Measurements from ENCODE around the gene ZCCHC24. TPM values are rescaled to one million over a fixed set of nuclear protein-coding genes. Genes with fewer than 3 reads are reported as not detected.

The ZCCHC24 gene
- total RNA-seq, 2 donors from 2014 or later: 14.0 to 19.8 TPM

GRCh38 chr10:79350407-79351154 is 94.8 kb downstream of the ZCCHC24 start:
- Histone ChIP-seq H3K9me3 (no peaks in the 10 kb centered on the region), H3K4me3 (no peak overlapping the region), H3K4me1 (peaks cover 51% of the 10 kb centered on the region), H3K36me3 (replicated peaks in 1 of 2; ENCODE audit: insufficient read depth in 1 of 2, low read depth in 2 of 2) (peaks cover 0 to 27% of the 10 kb centered on the region in 2 donors), H3K27me3 (no peaks in the 10 kb centered on the region), H3K27ac (peak overlapping the region in 3 of 4 donors; percentile 41 to 98 (median 97))
- no peak for TF ChIP-seq CTCF (IDR thresholded peaks at IDR 0.05)
- TF ChIP-seq POLR2A (IDR thresholded peaks at IDR 0.05): no peak
- ATAC-seq (no peak), DNase-seq (no peak)
- WGBS, 2 donors: 69 to 79% methylated on average over 13 to 21 of the region's 21 CpGs
- intact Hi-C loops (cut with DNase I): no loop called here

- no peak for TF ChIP-seq CTCF (IDR thresholded peaks at IDR 0.05)
- no peak for TF ChIP-seq POLR2A (IDR thresholded peaks at IDR 0.05)
- peak in 3 of 4 donors; percentile 27 to 53 (median 48) for DNase-seq
- Histone ChIP-seq H3K27me3 (no peaks in the 10 kb centered on the region), H3K27ac (peak overlapping the region in 3 of 4 donors; percentile 97 to 98 (median 97)), H3K4me1 (peaks cover 58% of the 10 kb centered on the region), H3K9me3 (no peaks in the 10 kb centered on the region), H3K36me3 (replicated peaks in 1 of 2; ENCODE audit: insufficient read depth in 1 of 2, low read depth in 2 of 2) (peaks cover 0 to 22% of the 10 kb centered on the region in 2 donors), H3K4me3 (no peak overlapping the region)
- intact Hi-C loops (cut with DNase I): no loop called here
- ATAC-seq: no peak
- WGBS, 2 donors: 32 to 46% methylated on average over 6 of the region's 6 CpGs
These were observed 95.5 kb downstream of the ZCCHC24 start for GRCh38 chr10:79349766-79350406.

- H3K27ac ChIP-seq: peak overlapping the region in 3 of 4 donors; percentile 97 to 98 (median 97)
These were observed 96.3 kb downstream of the ZCCHC24 start for GRCh38 chr10:79349072-79349491.

GRCh38 chr10:79348640-79348988 is 96.8 kb downstream of the ZCCHC24 start:
- ATAC-seq: peak; percentile 17
- intact Hi-C loops (cut with DNase I): no loop called here
- DNase-seq: peak; percentile 67 to 87 (median 78)
- Histone ChIP-seq H3K27me3 (no peaks in the 10 kb centered on the region), H3K9me3 (no peaks in the 10 kb centered on the region), H3K4me3 (peak overlapping the region in 1 of 2 donors; percentile 52), H3K36me3 (replicated peaks in 1 of 2; ENCODE audit: insufficient read depth in 1 of 2, low read depth in 2 of 2) (peaks cover 0 to 18% of the 10 kb centered on the region in 2 donors), H3K4me1 (peaks cover 70% of the 10 kb centered on the region), H3K27ac (peak overlapping the region in 3 of 4 donors; percentile 97 to 98 (median 97))
- 10 to 17% methylated on average over 3 of the region's 3 CpGs for WGBS, 2 donors
- TF ChIP-seq POLR2A (IDR thresholded peaks at IDR 0.05) (no peak), CTCF (IDR thresholded peaks at IDR 0.05) (no peak)

More at GRCh38 chr10:79349072-79349491, 96.3 kb downstream of the ZCCHC24 start:
- DNase-seq (no peak), ATAC-seq (no peak)
- no peak overlapping the region for H3K4me3 ChIP-seq
- intact Hi-C loops (cut with DNase I): no loop called here
- H3K27me3 ChIP-seq: no peaks in the 10 kb centered on the region
- no peaks in the 10 kb centered on the region for H3K9me3 ChIP-seq
- TF ChIP-seq CTCF (IDR thresholded peaks at IDR 0.05) (no peak), POLR2A (IDR thresholded peaks at IDR 0.05) (no peak)
- WGBS, 2 donors: 31 to 35% methylated on average over 3 to 6 of the region's 6 CpGs
- peaks cover 0 to 22% of the 10 kb centered on the region in 2 donors for H3K36me3 ChIP-seq (replicated peaks in 1 of 2; ENCODE audit: insufficient read depth in 1 of 2, low read depth in 2 of 2)
- peaks cover 66% of the 10 kb centered on the region for H3K4me1 ChIP-seq
